ENCODE measurements around the gene PTPRA. TPM values are rescaled to one million over a fixed set of nuclear protein-coding genes. Genes with fewer than 3 reads are reported as not detected.
"Not testable (repeated sequence)": the region's sequence is repeated elsewhere in the genome, so short reads cannot be mapped to it uniquely, and the experiment has no call there.

Gene PTPRA
- total and polyA plus RNA-seq, 2 donors (not counting 1 experiment from before 2014, with no cell fraction given): 32.1 to 64.2 TPM

- H3K27ac ChIP-seq (ENCODE audit: low read length in 2 of 2): no peak overlapping the region
- no peak overlapping the region for H3K9ac ChIP-seq (ENCODE audit: low read length)
- no peaks in the 10 kb centered on the region for H3K9me3 ChIP-seq (ENCODE audit: control extremely low read depth in 1 of 3, control insufficient read depth in 2 of 3, insufficient read depth in 1 of 3, low read length in 2 of 3)
- no peak for DNase-seq
- peaks cover 14% of the 10 kb centered on the region for H3K79me2 ChIP-seq (ENCODE audit: control insufficient read depth, insufficient read depth, low read length)
- Mint-ChIP-seq H3K27me3 (no peaks in the 10 kb centered on the region), H3K4me1 (peaks cover 7% of the 10 kb centered on the region), H3K9me3 (ENCODE audit: insufficient read depth) (no peaks in the 10 kb centered on the region), H3K4me3 (no peak overlapping the region), H3K27ac (no peak overlapping the region)
- CTCF ChIA-PET: interaction anchor here (0.5 to 4.1 kb wide), 2 partner anchors 65 to 213 kb away, joined by 3 to 68 read pairs; no protein-coding TSS in a partner anchor
- no peak for TF ChIP-seq EZH2 (IDR thresholded peaks at IDR 0.05; ENCODE audit: borderline replicate concordance, insufficient read depth, low read depth, low read length, poor library complexity, severe bottlenecking)
- TF ChIP-seq CTCF (IDR thresholded peaks at IDR 0.05): no peak
- intact Hi-C loops (cut with micrococcal nuclease): no loop called here
- peaks cover 6 to 7% of the 10 kb centered on the region in 2 donors for H3K4me1 ChIP-seq (ENCODE audit: control insufficient read depth in 2 of 2, insufficient read depth in 2 of 2, low read length in 2 of 2)
- H3K36me3 ChIP-seq (replicated peaks in 1 of 2; ENCODE audit: control extremely low read depth in 1 of 2, control insufficient read depth in 1 of 2, extremely low read depth in 1 of 2, insufficient read depth in 2 of 2, low read length in 1 of 2): peaks cover 0 to 19% of the 10 kb centered on the region in 2 experiments
- no peak overlapping the region for H3K4me2 ChIP-seq (replicated peaks; ENCODE audit: low read depth, low read length, poor library complexity, severe bottlenecking)
- POLR2A ChIA-PET: no interaction called here
- H2AFZ ChIP-seq (ENCODE audit: insufficient read depth, low read depth, low read length, poor library complexity, severe bottlenecking): no peak overlapping the region
- no peaks in the 10 kb centered on the region for H3K27me3 ChIP-seq (replicated peaks in 1 of 4; ENCODE audit: control extremely low read depth in 1 of 4, control insufficient read depth in 3 of 4, insufficient read depth in 4 of 4, low read length in 3 of 4)
- peaks cover 15% of the 10 kb centered on the region for H4K20me1 ChIP-seq (ENCODE audit: control insufficient read depth, insufficient read depth, low read length, poor library complexity, severe bottlenecking)
- WGBS (ENCODE audit: insufficient coverage): 96% methylated on average over 3 of the region's 7 CpGs
- H3K4me3 ChIP-seq (ENCODE audit: control extremely low read depth in 1 of 5, extremely low read depth in 1 of 5, insufficient read depth in 1 of 5, low read depth in 2 of 5, low read length in 4 of 5): no peak overlapping the region
- no peak for ATAC-seq (ENCODE audit: low read depth)
Measured at GRCh38 chr20:3051385-3052019, 178.2 kb downstream of the PTPRA start.

DNA sequence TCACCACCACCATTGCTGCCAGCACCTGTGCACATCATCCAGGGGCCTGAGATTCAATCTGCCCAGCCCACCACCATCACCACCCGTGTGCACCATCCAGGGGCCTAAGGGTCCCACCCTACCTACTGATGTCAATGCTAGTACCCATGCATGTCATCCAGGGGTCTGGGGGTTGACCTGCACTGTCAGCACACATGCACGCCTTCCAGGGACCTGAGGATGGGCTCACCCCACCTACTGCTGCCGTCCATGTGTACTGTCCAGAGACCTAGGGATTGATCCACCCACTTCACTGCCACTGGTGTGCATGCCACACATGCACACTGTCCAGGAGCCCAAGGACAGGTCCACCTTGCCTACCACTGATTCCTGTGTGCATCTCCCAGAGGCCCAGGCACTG, 186.2 kb downstream of the PTPRA start:
- Histone ChIP-seq H3K27ac (ENCODE audit: low read length in 2 of 2) (no peak overlapping the region), H3K9me3 (ENCODE audit: control extremely low read depth in 1 of 3, control insufficient read depth in 2 of 3, insufficient read depth in 1 of 3, low read length in 2 of 3) (no peaks in the 10 kb centered on the region), H3K4me1 (ENCODE audit: control insufficient read depth in 2 of 2, insufficient read depth in 2 of 2, low read length in 2 of 2) (no peaks in the 10 kb centered on the region), H3K79me2 (ENCODE audit: control insufficient read depth, insufficient read depth, low read length) (peaks cover 7% of the 10 kb centered on the region), H2AFZ (ENCODE audit: insufficient read depth, low read depth, low read length, poor library complexity, severe bottlenecking) (no peak overlapping the region), H3K4me2 (replicated peaks; ENCODE audit: low read depth, low read length, poor library complexity, severe bottlenecking) (no peak overlapping the region), H3K9ac (ENCODE audit: low read length) (no peak overlapping the region), H4K20me1 (ENCODE audit: control insufficient read depth, insufficient read depth, low read length, poor library complexity, severe bottlenecking) (no peaks in the 10 kb centered on the region), H3K36me3 (replicated peaks in 1 of 2; ENCODE audit: control extremely low read depth in 1 of 2, control insufficient read depth in 1 of 2, extremely low read depth in 1 of 2, insufficient read depth in 2 of 2, low read length in 1 of 2) (no peaks in the 10 kb centered on the region), H3K27me3 (replicated peaks in 1 of 4; ENCODE audit: control extremely low read depth in 1 of 4, control insufficient read depth in 3 of 4, insufficient read depth in 4 of 4, low read length in 3 of 4) (no peaks in the 10 kb centered on the region), H3K4me3 (ENCODE audit: control extremely low read depth in 1 of 5, extremely low read depth in 1 of 5, insufficient read depth in 1 of 5, low read depth in 2 of 5, low read length in 4 of 5) (no peak overlapping the region)
- intact Hi-C loops (cut with micrococcal nuclease): no loop called here
- CTCF ChIA-PET: no interaction called here
- Mint-ChIP-seq H3K27ac (no peak overlapping the region), H3K4me3 (no peak overlapping the region), H3K4me1 (peaks cover 1% of the 10 kb centered on the region), H3K9me3 (ENCODE audit: insufficient read depth) (no peaks in the 10 kb centered on the region), H3K27me3 (no peaks in the 10 kb centered on the region)
- TF ChIP-seq CTCF (IDR thresholded peaks at IDR 0.05) (no peak), EZH2 (IDR thresholded peaks at IDR 0.05; ENCODE audit: borderline replicate concordance, insufficient read depth, low read depth, low read length, poor library complexity, severe bottlenecking) (no peak)
- WGBS (ENCODE audit: insufficient coverage): 98% methylated on average over 3 of the region's 3 CpGs
- no peak for ATAC-seq (ENCODE audit: low read depth)
- no peak for DNase-seq
- POLR2A ChIA-PET: no interaction called here

DNA sequence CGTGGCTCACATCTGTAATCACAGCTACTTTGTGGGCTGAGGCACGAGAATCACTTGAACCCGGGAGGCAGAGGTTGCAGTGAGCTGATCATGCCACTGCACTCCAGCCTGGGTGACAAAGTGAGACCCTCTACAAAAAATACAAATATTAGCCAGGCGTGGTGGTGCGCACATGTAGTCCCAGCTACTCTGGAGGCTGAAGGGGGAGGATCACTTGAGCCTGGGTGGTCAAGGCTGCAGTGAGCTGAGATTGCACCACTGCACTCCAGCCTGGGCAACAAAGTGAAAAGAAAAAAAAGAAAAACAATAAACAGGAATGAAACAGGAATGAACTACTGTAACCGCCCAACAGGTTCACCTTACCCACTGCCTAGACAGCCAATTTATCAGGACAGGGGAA, 190.8 kb downstream of the PTPRA start:
- CTCF ChIA-PET: interaction anchor here (0.6 to 1.7 kb wide), 3 partner anchors 11 to 183 kb away, joined by 3 to 4 read pairs (median 4); no protein-coding TSS in a partner anchor
- WGBS (ENCODE audit: insufficient coverage): 85% methylated on average over 5 of the region's 6 CpGs

More for the DNA sequence above, 190.8 kb downstream of the PTPRA start:
- H3K9me3 Mint-ChIP-seq (ENCODE audit: insufficient read depth); ATAC-seq (ENCODE audit: low read depth); H3K4me3 ChIP-seq (ENCODE audit: control extremely low read depth in 1 of 5, extremely low read depth in 1 of 5, insufficient read depth in 1 of 5, low read depth in 2 of 5, low read length in 4 of 5); H4K20me1 ChIP-seq (ENCODE audit: control insufficient read depth, insufficient read depth, low read length, poor library complexity, severe bottlenecking); H3K36me3 ChIP-seq (replicated peaks in 1 of 2; ENCODE audit: control extremely low read depth in 1 of 2, control insufficient read depth in 1 of 2, extremely low read depth in 1 of 2, insufficient read depth in 2 of 2, low read length in 1 of 2); H3K27me3 ChIP-seq (replicated peaks in 1 of 4; ENCODE audit: control extremely low read depth in 1 of 4, control insufficient read depth in 3 of 4, insufficient read depth in 4 of 4, low read length in 3 of 4); H3K9ac ChIP-seq (ENCODE audit: low read length); DNase-seq; H3K27ac Mint-ChIP-seq; POLR2A ChIA-PET; H3K4me3 Mint-ChIP-seq; H2AFZ ChIP-seq (ENCODE audit: insufficient read depth, low read depth, low read length, poor library complexity, severe bottlenecking); H3K79me2 ChIP-seq (ENCODE audit: control insufficient read depth, insufficient read depth, low read length); H3K4me1 ChIP-seq (ENCODE audit: control insufficient read depth in 2 of 2, insufficient read depth in 2 of 2, low read length in 2 of 2); H3K9me3 ChIP-seq (ENCODE audit: control extremely low read depth in 1 of 3, control insufficient read depth in 2 of 3, insufficient read depth in 1 of 3, low read length in 2 of 3); H3K27me3 Mint-ChIP-seq; H3K4me2 ChIP-seq (replicated peaks; ENCODE audit: low read depth, low read length, poor library complexity, severe bottlenecking); H3K27ac ChIP-seq (ENCODE audit: low read length in 2 of 2); intact Hi-C loops (cut with micrococcal nuclease): not testable (repeated sequence)
- peaks cover 19% of the 10 kb centered on the region for H3K4me1 Mint-ChIP-seq
